CD4-positive, alpha-beta memory T cell (primary cell): ENCODE measurements around the gene LYRM2. TPM values are rescaled to one million over a fixed set of nuclear protein-coding genes. Genes with fewer than 3 reads are reported as not detected.

ENCODE experiments used
- CTCF ChIA-PET: fragments of 350-600 bp; sonication (Branson Sonifier 250); formaldehyde crosslinking; loops from one replicate; lab custom pipeline; 2021; ENCODE audit warnings: inconsistent platforms; ENCODE audit not compliant: partially characterized antibody; lab: Charles Lee
- POLR2A ChIA-PET: fragments of 350-600 bp; sonication (Branson Sonifier 250); formaldehyde crosslinking; loops from one replicate; lab custom pipeline; 2021; ENCODE audit not compliant: partially characterized antibody; lab: Charles Lee
- DNase-seq, 5 donors: peaks; one replicate each; pipeline versions ENCODE4 v3.0.0 to v3.0.0-alpha.2; 2020 to 2022; ENCODE audit warnings: mixed read lengths in 1 of 5
- H3K27ac ChIP-seq: one replicate; pipeline ENCODE4 v1.7.0; 2013; ENCODE audit warnings: low read depth, low read length
- H3K27me3 ChIP-seq: 2 replicates; pipeline ENCODE4 v1.7.0; 2013; ENCODE audit warnings: mild to moderate bottlenecking, low read length, moderate library complexity; ENCODE audit not compliant: insufficient read depth
- H3K36me3 ChIP-seq: 2 replicates; pipeline ENCODE4 v1.7.0; 2013; ENCODE audit warnings: mild to moderate bottlenecking, low read length, moderate library complexity; ENCODE audit not compliant: insufficient read depth
- H3K4me1 ChIP-seq: 2 replicates; pipeline ENCODE4 v1.7.0; 2013; ENCODE audit warnings: mild to moderate bottlenecking, low read length, moderate library complexity; ENCODE audit not compliant: insufficient read depth
- H3K4me3 ChIP-seq, 2 donors: one replicate each; pipeline ENCODE4 v1.7.0; 2013; ENCODE audit warnings: low read length in 2 of 2, mild to moderate bottlenecking in 1 of 2
- H3K9me3 ChIP-seq, 2 donors: one replicate each; pipeline ENCODE4 v1.7.0; 2013; ENCODE audit warnings: low read length in 2 of 2, control low read depth in 1 of 2; ENCODE audit not compliant: control insufficient read depth in 1 of 2
- H3K27ac Mint-ChIP-seq, 7 donors: one replicate each; pipeline ENCODE4 v1.8.0; 2020 to 2021; ENCODE audit warnings: mixed read lengths in 7 of 7, mild to moderate bottlenecking in 6 of 7, inconsistent platforms in 3 of 7, moderate library complexity in 3 of 7
- H3K27me3 Mint-ChIP-seq, 2 donors: one replicate each; pipeline ENCODE4 v1.8.0; 2020 to 2021; ENCODE audit warnings: mixed read lengths in 2 of 2
- H3K36me3 Mint-ChIP-seq, 2 donors: one replicate each; pipeline ENCODE4 v1.8.0; 2020 to 2021; ENCODE audit warnings: mixed read lengths in 2 of 2, inconsistent platforms in 1 of 2, mild to moderate bottlenecking in 1 of 2
- H3K4me1 Mint-ChIP-seq, 4 donors: one replicate each; pipeline ENCODE4 v1.8.0; 2020 to 2021; ENCODE audit warnings: mixed read lengths in 4 of 4, mild to moderate bottlenecking in 1 of 4
- H3K4me3 Mint-ChIP-seq, 8 donors: one replicate each; pipeline ENCODE4 v1.8.0; 2020 to 2021; ENCODE audit warnings: mixed read lengths in 8 of 8, mild to moderate bottlenecking in 7 of 8, moderate library complexity in 6 of 8, inconsistent platforms in 3 of 8
- H3K9me3 Mint-ChIP-seq, 8 donors: one replicate each; pipeline ENCODE4 v1.8.0; 2020 to 2021; ENCODE audit warnings: mixed read lengths in 8 of 8, mild to moderate bottlenecking in 5 of 8, inconsistent platforms in 3 of 8, moderate library complexity in 1 of 8
- intact Hi-C: fragments of 100-400 bp; cut with micrococcal nuclease; formaldehyde crosslinking; loops from one replicate; pipeline ENCODE4 v1.15.1; 2023
- polyA plus RNA-seq, 2 donors: library from polyadenylated mRNA; unstranded; fragments of 300-500 nt; fragmentation: Illumina TruSeq; gene quantifications; one replicate each; pipeline ENCODE4 v1.2.3, GENCODE V29; 2021
- total RNA-seq, 2 experiments: library from RNA; stranded (reverse); gene quantifications; one replicate each; pipeline ENCODE4 v1.2.3, GENCODE V29; 2021

LYRM2 gene
- total and polyA plus RNA-seq, 4 experiments from 2014 or later: 31.8 to 73.3 (median 54.9) TPM

GRCh38 chr6:89542866-89543265 is 95.7 kb downstream of the LYRM2 start:
- Mint-ChIP-seq H3K4me3 (no peak overlapping the region), H3K9me3 (no peaks in the 10 kb centered on the region), H3K36me3 (no peaks in the 10 kb centered on the region), H3K27me3 (peaks cover 0 to 4% of the 10 kb centered on the region in 2 donors), H3K4me1 (no peaks in the 10 kb centered on the region), H3K27ac (no peak overlapping the region)
- Histone ChIP-seq H3K27me3 (no peaks in the 10 kb centered on the region), H3K4me1 (no peaks in the 10 kb centered on the region), H3K4me3 (no peak overlapping the region), H3K27ac (no peak overlapping the region), H3K9me3 (no peaks in the 10 kb centered on the region), H3K36me3 (no peaks in the 10 kb centered on the region)
- ChIA-PET POLR2A (no interaction called here), CTCF (no interaction called here)
- intact Hi-C loops: no loop called here
- no peak for DNase-seq

- H3K9me3 ChIP-seq: no peaks in the 10 kb centered on the region
- H3K4me3 Mint-ChIP-seq: no peak overlapping the region
- no peaks in the 10 kb centered on the region for H3K4me1 ChIP-seq
- CTCF ChIA-PET: no interaction called here
- H3K27me3 Mint-ChIP-seq: peaks cover 0 to 4% of the 10 kb centered on the region in 2 donors
- H3K27ac ChIP-seq: no peak overlapping the region
- POLR2A ChIA-PET: no interaction called here
- H3K27ac Mint-ChIP-seq: no peak overlapping the region
- intact Hi-C loops: no loop called here
- H3K36me3 ChIP-seq: no peaks in the 10 kb centered on the region
- H3K27me3 ChIP-seq: no peaks in the 10 kb centered on the region
- DNase-seq: no peak
- H3K36me3 Mint-ChIP-seq: no peaks in the 10 kb centered on the region
- H3K4me1 Mint-ChIP-seq: no peaks in the 10 kb centered on the region
- H3K4me3 ChIP-seq: no peak overlapping the region
- no peaks in the 10 kb centered on the region for H3K9me3 Mint-ChIP-seq
Measured at GRCh38 chr6:89542081-89542857, 96.3 kb downstream of the LYRM2 start.

- H3K9me3 Mint-ChIP-seq: no peaks in the 10 kb centered on the region
- no peaks in the 10 kb centered on the region for H3K36me3 ChIP-seq
- CTCF ChIA-PET: no interaction called here
Measured at GRCh38 chr6:89539779-89540178, 98.8 kb downstream of the LYRM2 start.

GRCh38 chr6:89536231-89536630 is 102.3 kb downstream of the LYRM2 start:
- H3K4me3 Mint-ChIP-seq: no peak overlapping the region
- no peak for DNase-seq
- Histone ChIP-seq H3K4me3 (no peak overlapping the region), H3K9me3 (no peaks in the 10 kb centered on the region), H3K27ac (no peak overlapping the region), H3K36me3 (no peaks in the 10 kb centered on the region), H3K4me1 (no peaks in the 10 kb centered on the region), H3K27me3 (no peaks in the 10 kb centered on the region)
- H3K27me3 Mint-ChIP-seq: peaks cover 0 to 2% of the 10 kb centered on the region in 2 donors
- H3K27ac Mint-ChIP-seq: no peak overlapping the region
- CTCF ChIA-PET: no interaction called here
- POLR2A ChIA-PET: no interaction called here
- H3K9me3 Mint-ChIP-seq: peaks cover 0 to 1% (median 0%) of the 10 kb centered on the region in 8 donors
- no peaks in the 10 kb centered on the region for H3K4me1 Mint-ChIP-seq
- intact Hi-C loops: no loop called here
- H3K36me3 Mint-ChIP-seq: peaks cover 0 to 5% of the 10 kb centered on the region in 2 donors

More at GRCh38 chr6:89539779-89540178, 98.8 kb downstream of the LYRM2 start:
- H3K4me1 ChIP-seq: no peaks in the 10 kb centered on the region
- H3K4me3 ChIP-seq: no peak overlapping the region
- no peak overlapping the region for H3K27ac ChIP-seq
- POLR2A ChIA-PET: no interaction called here
- H3K4me3 Mint-ChIP-seq: no peak overlapping the region
- peaks cover 0 to 4% of the 10 kb centered on the region in 2 donors for H3K27me3 Mint-ChIP-seq
- no peaks in the 10 kb centered on the region for H3K4me1 Mint-ChIP-seq
- no peaks in the 10 kb centered on the region for H3K9me3 ChIP-seq
- no peak overlapping the region for H3K27ac Mint-ChIP-seq
- intact Hi-C loops: no loop called here
- no peaks in the 10 kb centered on the region for H3K36me3 Mint-ChIP-seq
- no peaks in the 10 kb centered on the region for H3K27me3 ChIP-seq
- DNase-seq: no peak

- no peak for DNase-seq
- intact Hi-C loops: no loop called here
- CTCF ChIA-PET: no interaction called here
- H3K27ac ChIP-seq: no peak overlapping the region
- Mint-ChIP-seq H3K4me3 (no peak overlapping the region), H3K36me3 (peaks cover 0 to 8% of the 10 kb centered on the region in 2 donors), H3K27ac (no peak overlapping the region), H3K9me3 (peaks cover 0 to 1% (median 0%) of the 10 kb centered on the region in 8 donors), H3K27me3 (peaks cover 0 to 2% of the 10 kb centered on the region in 2 donors), H3K4me1 (peaks cover 6 to 13% (median 8%) of the 10 kb centered on the region in 4 donors)
- no peaks in the 10 kb centered on the region for H3K36me3 ChIP-seq
- H3K27me3 ChIP-seq: no peaks in the 10 kb centered on the region
- no peak overlapping the region for H3K4me3 ChIP-seq
- POLR2A ChIA-PET: no interaction called here
- H3K9me3 ChIP-seq: no peaks in the 10 kb centered on the region
- no peaks in the 10 kb centered on the region for H3K4me1 ChIP-seq
Measured at GRCh38 chr6:89530982-89531381, 107.6 kb downstream of the LYRM2 start.

- peak overlapping the region in 1 of 7 donors; percentile 3 for H3K27ac Mint-ChIP-seq
- ChIA-PET POLR2A (no interaction called here), CTCF (no interaction called here)
- H3K9me3 Mint-ChIP-seq: peaks cover 0 to 1% (median 0%) of the 10 kb centered on the region in 8 donors
- intact Hi-C loops: no loop called here
- no peak for DNase-seq
- no peaks in the 10 kb centered on the region for H3K9me3 ChIP-seq
- H3K36me3 Mint-ChIP-seq: peaks cover 0 to 11% of the 10 kb centered on the region in 2 donors
- H3K27me3 ChIP-seq: no peaks in the 10 kb centered on the region
- no peaks in the 10 kb centered on the region for H3K4me1 ChIP-seq
- no peaks in the 10 kb centered on the region for H3K36me3 ChIP-seq
- no peak overlapping the region for H3K4me3 Mint-ChIP-seq
- H3K27me3 Mint-ChIP-seq: peaks cover 0 to 2% of the 10 kb centered on the region in 2 donors
- H3K4me3 ChIP-seq: no peak overlapping the region
- no peak overlapping the region for H3K27ac ChIP-seq
- peaks cover 6 to 13% (median 8%) of the 10 kb centered on the region in 4 donors for H3K4me1 Mint-ChIP-seq
Measured at GRCh38 chr6:89528866-89529265, 109.7 kb downstream of the LYRM2 start.

GRCh38 chr6:89527634-89528033 is 110.9 kb downstream of the LYRM2 start:
- H3K9me3 ChIP-seq: no peaks in the 10 kb centered on the region
- Mint-ChIP-seq H3K27ac (peak overlapping the region in 2 of 7 donors; percentile 27 to 51), H3K4me3 (peak overlapping the region in 1 of 8 donors; percentile 33), H3K27me3 (peaks cover 0 to 2% of the 10 kb centered on the region in 2 donors), H3K36me3 (peaks cover 0 to 11% of the 10 kb centered on the region in 2 donors), H3K9me3 (peaks cover 0 to 1% (median 0%) of the 10 kb centered on the region in 8 donors), H3K4me1 (peaks cover 6 to 13% (median 8%) of the 10 kb centered on the region in 4 donors)
- ChIA-PET POLR2A (no interaction called here), CTCF (no interaction called here)
- intact Hi-C loops: no loop called here
- peak in 4 of 5 donors; percentile 8 to 33 (median 19) for DNase-seq
- H3K4me1 ChIP-seq: no peaks in the 10 kb centered on the region
- H3K27me3 ChIP-seq: no peaks in the 10 kb centered on the region
- H3K36me3 ChIP-seq: no peaks in the 10 kb centered on the region
- H3K4me3 ChIP-seq: no peak overlapping the region
- H3K27ac ChIP-seq: no peak overlapping the region
